HepG2 (cell line): ENCODE measurements around the gene SF3A2. TPM values are rescaled to one million over a fixed set of nuclear protein-coding genes. Genes with fewer than 3 reads are reported as not detected.

Experiments used
- ARNTL ChIP-seq: sonication (generic); formaldehyde crosslinking; IDR thresholded peaks from 2 replicates; pipeline ENCODE4 v1.4.0; 2020; ENCODE audit warnings: mild to moderate bottlenecking, missing genetic modification reagents
- EHMT2 ChIP-seq: fragments of 200-600 bp; sonication (generic); IDR thresholded peaks from 2 replicates; pipeline ENCODE4 v1.7.0; 2017; ENCODE audit warnings: antibody characterized with exemption, low read depth, low read length, borderline replicate concordance
- HMG20A ChIP-seq: IDR thresholded peaks from 2 replicates; pipeline ENCODE4 v1.6.1; 2016; ENCODE audit warnings: borderline replicate concordance
- HNF1B ChIP-seq: sonication (generic); formaldehyde crosslinking; IDR thresholded peaks from 2 replicates; pipeline ENCODE4 v1.5.1; 2020; ENCODE audit warnings: mild to moderate bottlenecking, moderate library complexity, missing genetic modification reagents
- ISL2 ChIP-seq: sonication (generic); formaldehyde crosslinking; IDR thresholded peaks from 2 replicates; pipeline ENCODE4 v1.5.0; 2020; ENCODE audit warnings: missing genetic modification reagents
- PHF5A ChIP-seq: IDR thresholded peaks from one replicate; pipeline ENCODE4 v1.6.1; 2018; ENCODE audit warnings: low read depth, missing genetic modification reagents; ENCODE audit not compliant: unreplicated experiment
- PRPF4 ChIP-seq: fragments of 200-400 bp; formaldehyde crosslinking; IDR thresholded peaks from 2 replicates; pipeline ENCODE4 v1.6.1; 2016; ENCODE audit warnings: low read length, low read depth; ENCODE audit not compliant: poor library complexity, severe bottlenecking
- SIN3A ChIP-seq: IDR thresholded peaks from 2 replicates; pipeline ENCODE4 v1.6.1; 2011; ENCODE audit warnings: low read depth, mild to moderate bottlenecking, control low read depth, low read length, borderline replicate concordance
- SMAD1 ChIP-seq: sonication (generic); formaldehyde crosslinking; IDR thresholded peaks from 2 replicates; pipeline ENCODE4 v1.4.0; 2020; ENCODE audit warnings: missing genetic modification reagents, low read depth, mild to moderate bottlenecking, borderline replicate concordance
- ZBTB38 ChIP-seq: sonication (generic); formaldehyde crosslinking; IDR thresholded peaks from 2 replicates; pipeline ENCODE4 v1.5.1; 2020; ENCODE audit warnings: mild to moderate bottlenecking, missing genetic modification reagents
- ZBTB40 ChIP-seq, 2 experiments: fragments of 450-650 bp in 1 of 2; sonication (generic) in 1 of 2; formaldehyde crosslinking in 1 of 2; IDR thresholded peaks; 2 replicates each; pipeline versions ENCODE4 v1.6.1 to v1.8.0; 2016 to 2022; ENCODE audit warnings: antibody characterized with exemption in 1 of 2, mild to moderate bottlenecking in 1 of 2, missing genetic modification reagents in 1 of 2
- ZNF296 ChIP-seq: sonication (generic); formaldehyde crosslinking; conservative IDR thresholded peaks from 2 replicates; pipeline ENCODE4 v1.5.0; 2020; ENCODE audit warnings: mild to moderate bottlenecking, missing genetic modification reagents
- ZNF354B ChIP-seq: sonication (generic); formaldehyde crosslinking; IDR thresholded peaks from 2 replicates; pipeline ENCODE4 v1.8.0; 2022; ENCODE audit warnings: mild to moderate bottlenecking, missing genetic modification reagents
- ZNF496 ChIP-seq: sonication (generic); formaldehyde crosslinking; IDR thresholded peaks from 2 replicates; pipeline ENCODE4 v1.8.1; 2023; ENCODE audit warnings: mild to moderate bottlenecking, moderate library complexity, missing genetic modification reagents; ENCODE audit not compliant: insufficient replicate concordance
- ZNF557 ChIP-seq: sonication (generic); formaldehyde crosslinking; IDR thresholded peaks from 2 replicates; pipeline ENCODE4 v1.4.0; 2020; ENCODE audit warnings: missing genetic modification reagents
- ZNF772 ChIP-seq: sonication (generic); formaldehyde crosslinking; IDR thresholded peaks from 2 replicates; pipeline ENCODE4 v1.5.0; 2020; ENCODE audit warnings: mild to moderate bottlenecking, missing genetic modification reagents
- polyA plus RNA-seq, 8 experiments: library from polyadenylated mRNA; depleted of rRNA in 3 of 8; stranded (reverse) in 7 of 8; unstranded in 1 of 8; fragments of >200 nt; fragmentation: Illumina TruSeq in 4 of 8; extraction: Trizol in 4 of 8; gene quantifications; 2 replicates each; pipeline versions ENCODE4 v1.2.1 to v1.2.3, GENCODE V29; 2011 to 2016; ENCODE audit warnings: low read depth in 4 of 8, missing spikeins in 1 of 8, mixed read lengths in 1 of 8; ENCODE audit not compliant: insufficient read depth in 1 of 8
- total RNA-seq, 5 experiments: library from RNA; depleted of rRNA; stranded (reverse); fragments of >200 nt; fragmentation: Illumina TruSeq; extraction: Trizol; gene quantifications; 2 replicates each; pipeline ENCODE4 v1.2.3, GENCODE V29; 2016; ENCODE audit warnings: low read depth in 1 of 5
- TF ChIP-seq, protein P1 (sequence below): IDR thresholded peaks from 2 replicates; pipeline ENCODE4 v1.6.1; 2012; ENCODE audit warnings: inconsistent platforms

SF3A2 gene
- total and polyA plus RNA-seq, 2 of the 13 experiments (the other 11 are each of a cell fraction or from before 2014, with no cell fraction given): 8.6 to 8.8 TPM

- TF ChIP-seq ZBTB40 (IDR thresholded peaks at IDR 0.05) (no peak), ZBTB40 (CRISPR knock-in tag; IDR thresholded peaks at IDR 0.05) (no peak; the same call in 1 of the 2 replicates), EHMT2 (no peak), ZNF772 (CRISPR knock-in tag) (peak; percentile 71), ZBTB38 (CRISPR knock-in tag) (peak; percentile 76), HNF1B (CRISPR knock-in tag) (0 out of 2 replicates have a peak, but pooled peaks have one; percentile 56), PRPF4 (no peak), PHF5A (CRISPR knock-in tag) (peak; percentile 75), ZNF496 (CRISPR knock-in tag) (no peak), ISL2 (CRISPR knock-in tag) (peak; percentile 66; the same call in 1 of the 2 replicates), SMAD1 (CRISPR knock-in tag) (no peak), SIN3A (peak; percentile 48; the same call in 1 of the 2 replicates), ZNF296 (no peak), ARNTL (CRISPR knock-in tag) (peak; percentile 85), ZNF354B (CRISPR knock-in tag) (peak; percentile 40; the same call in 1 of the 2 replicates), HMG20A (CRISPR knock-in tag) (no peak), ZNF557 (peak; percentile 97)
- TF ChIP-seq, protein P1, sequence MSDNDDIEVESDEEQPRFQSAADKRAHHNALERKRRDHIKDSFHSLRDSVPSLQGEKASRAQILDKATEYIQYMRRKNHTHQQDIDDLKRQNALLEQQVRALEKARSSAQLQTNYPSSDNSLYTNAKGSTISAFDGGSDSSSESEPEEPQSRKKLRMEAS: peak; percentile 98
These were observed 23.5 kb upstream of the SF3A2 start (continued) for GRCh38 chr19:2212861-2213711.
